Loucy (cell line): ENCODE results near the gene HMX3.

Experiments used
- H2AFZ ChIP-seq: fragments of 200-600 bp; sonication (generic); 2 replicates; pipeline ENCODE4 v1.6.0; 2016; ENCODE audit warnings: antibody characterized with exemption, mild to moderate bottlenecking, low read length, moderate library complexity
- H3F3A ChIP-seq: fragments of 200-600 bp; 2 replicates; pipeline ENCODE4 v1.6.0; 2016; ENCODE audit warnings: antibody characterized with exemption, low read depth, mild to moderate bottlenecking
- H3K27me3 ChIP-seq: fragments of 200-600 bp; sonication (generic); 2 replicates; pipeline ENCODE4 v1.6.1; 2014; ENCODE audit warnings: low read length, mild to moderate bottlenecking; ENCODE audit not compliant: insufficient read depth, poor library complexity, severe bottlenecking
- H3K36me3 ChIP-seq: fragments of 200-600 bp; sonication (generic); 2 replicates; pipeline ENCODE4 v1.6.1; 2016; ENCODE audit warnings: low read length; ENCODE audit not compliant: insufficient read depth
- H3K4me1 ChIP-seq: fragments of 200-600 bp; sonication (generic); 2 replicates; pipeline ENCODE4 v1.5.1; 2014; ENCODE audit warnings: low read length, mild to moderate bottlenecking; ENCODE audit not compliant: insufficient read depth, poor library complexity, severe bottlenecking
- H3K4me2 ChIP-seq: fragments of 200-600 bp; sonication (generic); 2 replicates; pipeline ENCODE4 v1.6.0; 2014; ENCODE audit warnings: antibody characterized with exemption, low read length, low read depth, mild to moderate bottlenecking; ENCODE audit not compliant: poor library complexity, severe bottlenecking
- H3K4me3 ChIP-seq: fragments of 200-600 bp; sonication (generic); 2 replicates; pipeline ENCODE4 v1.5.1; 2014; ENCODE audit warnings: low read length, mild to moderate bottlenecking, mixed read lengths; ENCODE audit not compliant: poor library complexity, severe bottlenecking
- H3K79me2 ChIP-seq: fragments of 200-600 bp; sonication (generic); 2 replicates; pipeline ENCODE4 v1.6.1; 2014; ENCODE audit warnings: low read length; ENCODE audit not compliant: insufficient read depth
- H3K9ac ChIP-seq: fragments of 200-600 bp; sonication (generic); 2 replicates; pipeline ENCODE4 v1.6.0; 2014; ENCODE audit warnings: mild to moderate bottlenecking, low read depth, low read length, moderate library complexity; ENCODE audit not compliant: poor library complexity, severe bottlenecking
- H3K9me2 ChIP-seq: fragments of 200-600 bp; sonication (generic); replicated peaks from 2 replicates; pipeline ENCODE4 v1.6.1; 2016; ENCODE audit warnings: low read depth, low read length, mixed read lengths
- H3K9me3 ChIP-seq: fragments of 200-600 bp; sonication (generic); 2 replicates; pipeline ENCODE4 v1.6.1; 2014; ENCODE audit warnings: mild to moderate bottlenecking, antibody characterized with exemption, low read length, low read depth; ENCODE audit not compliant: insufficient read depth
- H4K20me1 ChIP-seq: fragments of 200-600 bp; sonication (generic); 2 replicates; pipeline ENCODE4 v1.6.0; 2014; ENCODE audit warnings: antibody characterized with exemption, low read length, mild to moderate bottlenecking; ENCODE audit not compliant: insufficient read depth, poor library complexity, severe bottlenecking
- CTCF ChIP-seq: fragments of 200-600 bp; sonication (generic); conservative IDR thresholded peaks from 2 replicates; pipeline ENCODE4 v1.5.1; 2014; ENCODE audit warnings: mild to moderate bottlenecking, antibody characterized with exemption, low read length
- EZH2phosphoT487 ChIP-seq: fragments of 200-600 bp; IDR thresholded peaks from 2 replicates; pipeline ENCODE4 v1.6.1; 2018; ENCODE audit warnings: antibody characterized with exemption, mild to moderate bottlenecking, moderate library complexity, borderline replicate concordance

Gene HMX3

GRCh38 chr10:123154092-123154710 lies 18.4 kb downstream of the HMX3 start, which contains the start of gene BUB3:
Gene BUB3 (plus strand): TSS chr10:123154402. CDS start chr10:123154918, 516 bp downstream.
- Histone ChIP-seq H3K27me3 (no peaks in the 10 kb centered on the region), H3K9ac (peak within 1 kb of the TSS; percentile 96), H3K9me2 (no peaks in the 10 kb centered on the region), H3F3A (no peaks in the 10 kb centered on the region; the same call in 1 of the 2 replicates), H3K4me3 (peak within 1 kb of the TSS; percentile 88), H3K36me3 (peaks cover 34% of the 10 kb centered on the region; the same call in 1 of the 2 replicates), H3K79me2 (peaks cover 49% of the 10 kb centered on the region), H2AFZ (peak within 1 kb of the TSS; percentile 97), H3K4me2 (peak within 1 kb of the TSS; percentile 97), H4K20me1 (peaks cover 48% of the 10 kb centered on the region), H3K4me1 (peaks cover 47% of the 10 kb centered on the region), H3K9me3 (no peaks in the 10 kb centered on the region)
- TF ChIP-seq EZH2phosphoT487 (no peak), CTCF (no peak)

GRCh38 chr10:123154711-123155505 lies 19.1 kb downstream of the HMX3 start:
- H3K36me3 ChIP-seq = peaks cover 34% of the 10 kb centered on the region; the same call in 1 of the 2 replicates

GRCh38 chr10:123156078-123156477 lies 20.3 kb downstream of the HMX3 start:
- H3K27me3 ChIP-seq = no peaks in the 10 kb centered on the region
- peak overlapping the region; percentile 96 for H3K9ac ChIP-seq
- no peaks in the 10 kb centered on the region for H3K9me3 ChIP-seq
- peaks cover 68% of the 10 kb centered on the region for H3K79me2 ChIP-seq
- H3K4me2 ChIP-seq = peak overlapping the region; percentile 97
- peaks cover 14% of the 10 kb centered on the region; the same call in 1 of the 2 replicates for H3F3A ChIP-seq
- peaks cover 64% of the 10 kb centered on the region for H3K4me1 ChIP-seq
- H3K9me2 ChIP-seq = no peaks in the 10 kb centered on the region
- H4K20me1 ChIP-seq = peaks cover 67% of the 10 kb centered on the region
- no peak overlapping the region for H2AFZ ChIP-seq
- TF ChIP-seq EZH2phosphoT487 = no peak
- no peak for TF ChIP-seq CTCF
- H3K36me3 ChIP-seq = peaks cover 37% of the 10 kb centered on the region; the same call in 1 of the 2 replicates
- H3K4me3 ChIP-seq = peak overlapping the region; percentile 88

More at GRCh38 chr10:123154711-123155505, 19.1 kb downstream of the HMX3 start:
- no peaks in the 10 kb centered on the region for H3K9me3 ChIP-seq
- no peaks in the 10 kb centered on the region for H3K27me3 ChIP-seq
- H3K79me2 ChIP-seq = peaks cover 56% of the 10 kb centered on the region
- peak overlapping the region; percentile 76 for H2AFZ ChIP-seq
- peaks cover 6% of the 10 kb centered on the region; the same call in 1 of the 2 replicates for H3F3A ChIP-seq
- no peak for TF ChIP-seq CTCF
- no peak for TF ChIP-seq EZH2phosphoT487
- H3K4me2 ChIP-seq = peak overlapping the region; percentile 97
- peaks cover 54% of the 10 kb centered on the region for H3K4me1 ChIP-seq
- H3K9me2 ChIP-seq = no peaks in the 10 kb centered on the region
- H3K9ac ChIP-seq = peak overlapping the region; percentile 96
- H4K20me1 ChIP-seq = peaks cover 56% of the 10 kb centered on the region
- H3K4me3 ChIP-seq = peak overlapping the region; percentile 88
